Esophagus squamous epithelium (tissue), 5 donors: ENCODE measurements around the gene BPIFA2. TPM values are rescaled to one million over a fixed set of nuclear protein-coding genes. Genes with fewer than 3 reads are reported as not detected.

Source experiments
- DNase-seq: peaks from one replicate; lab custom pipeline; 2025; lab: John Stamatoyannopoulos, UW
- H3K27ac ChIP-seq, 4 donors: fragments of 200-600 bp; sonication (generic); one replicate each; pipeline ENCODE4 v1.5.1; 2016 to 2019; ENCODE audit warnings: mild to moderate bottlenecking in 1 of 4
- H3K27me3 ChIP-seq, 4 donors: fragments of 200-600 bp; sonication (generic); 1 replicate in 3 of 4; 2 replicates in 1 of 4; pipeline versions ENCODE4 v1.5.1 to v1.6.0; 2017 to 2021; ENCODE audit warnings: antibody characterized with exemption in 1 of 4
- H3K36me3 ChIP-seq, 3 donors: fragments of 200-600 bp; sonication (generic); one replicate each; pipeline ENCODE4 v1.5.1; 2016 to 2019
- H3K4me1 ChIP-seq, 3 donors: fragments of 200-600 bp; sonication (generic); one replicate each; pipeline ENCODE4 v1.5.1; 2017 to 2019
- H3K4me3 ChIP-seq, 4 donors: fragments of 200-600 bp; sonication (generic); 1 replicate in 3 of 4; 2 replicates in 1 of 4; pipeline ENCODE4 v1.5.1; 2016 to 2019; ENCODE audit warnings: mild to moderate bottlenecking in 2 of 4, moderate library complexity in 1 of 4
- H3K9me3 ChIP-seq, 3 donors: fragments of 200-600 bp; sonication (generic); one replicate each; pipeline ENCODE4 v1.5.1; 2016 to 2019
- CTCF ChIP-seq, 6 experiments: fragments of 450-650 bp in 4 of 6; fragments of 200-600 bp in 2 of 6; sonication (generic) in 2 of 6; IDR thresholded peaks; one replicate each; pipeline ENCODE4 v1.5.1; 2016 to 2019; ENCODE audit warnings: antibody characterized with exemption in 6 of 6, mild to moderate bottlenecking in 4 of 6, moderate library complexity in 4 of 6
- POLR2A ChIP-seq, 4 donors: fragments of 450-650 bp; IDR thresholded peaks; one replicate each; pipeline ENCODE4 v1.6.1; 2017; ENCODE audit warnings: antibody characterized with exemption in 4 of 4, mild to moderate bottlenecking in 4 of 4, moderate library complexity in 3 of 4
- WGBS, 2 donors: methylation state at CpG; one replicate each; pipeline ENCODE4 v1.1.5; 2018; 5-methylcytosine and 5-hydroxymethylcytosine counted together
- intact Hi-C: fragments of 100-400 bp; cut with DNase I; formaldehyde crosslinking; loops from one replicate; pipeline ENCODE4 v1.15.0; 2022
- total RNA-seq, 4 donors: library from RNA; depleted of rRNA; stranded (reverse); fragments of >200 nt; gene quantifications; one replicate each; pipeline ENCODE4 v1.1.0, GENCODE V29; 2016
- donor health status: DM: yes; HTN: yes; CAD: no.

Gene BPIFA2
- total RNA-seq, 4 donors from 2014 or later, result not detected

- no peak for DNase-seq
- H3K27ac ChIP-seq, result no peak overlapping the region
- no peak overlapping the region for H3K4me3 ChIP-seq
- 77 to 81% methylated on average over 4 to 5 of the region's 5 CpGs for WGBS, 2 donors
- H3K27me3 ChIP-seq, result peaks cover 0 to 80% (median 0%) of the 10 kb centered on the region in 4 donors
- no peaks in the 10 kb centered on the region for H3K36me3 ChIP-seq
- TF ChIP-seq POLR2A (IDR thresholded peaks at IDR 0.05) (no peak), CTCF (IDR thresholded peaks at IDR 0.05) (no peak)
- intact Hi-C loops, result no loop called here
- H3K4me1 ChIP-seq, result no peaks in the 10 kb centered on the region
- H3K9me3 ChIP-seq, result peaks cover 0 to 7% (median 0%) of the 10 kb centered on the region in 3 donors
These were observed 20.7 kb upstream of the BPIFA2 start for GRCh38 chr20:33147299-33147698.

DNA sequence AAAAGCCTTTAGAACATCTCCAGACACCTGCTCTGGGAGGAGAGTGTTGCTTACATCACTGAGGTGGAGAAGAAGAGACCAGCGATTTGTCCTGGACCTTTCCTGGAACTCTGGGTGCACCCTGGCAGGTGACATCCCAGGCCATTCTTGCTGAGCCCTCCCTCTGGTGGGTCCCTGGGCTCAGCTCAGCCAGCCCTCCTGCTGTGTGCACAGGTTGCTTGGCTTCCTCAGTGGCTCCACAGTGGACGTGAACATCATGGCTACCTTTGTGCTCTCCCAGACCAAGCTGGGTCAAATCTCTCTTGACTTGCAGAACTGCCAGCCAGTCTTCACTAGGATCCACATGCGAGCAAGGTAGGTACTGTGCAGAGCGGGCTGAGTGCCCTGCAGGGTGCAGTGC, 19.9 kb upstream of the BPIFA2 start:
- no peak for TF ChIP-seq CTCF (IDR thresholded peaks at IDR 0.05)
- no peak for TF ChIP-seq POLR2A (IDR thresholded peaks at IDR 0.05)
- Histone ChIP-seq H3K36me3 (no peaks in the 10 kb centered on the region), H3K27me3 (peaks cover 0 to 82% (median 0%) of the 10 kb centered on the region in 4 donors), H3K27ac (no peak overlapping the region), H3K4me1 (no peaks in the 10 kb centered on the region), H3K9me3 (peaks cover 0 to 2% (median 0%) of the 10 kb centered on the region in 3 donors), H3K4me3 (no peak overlapping the region)
- intact Hi-C loops, result no loop called here
- no peak for DNase-seq
- 78 to 82% methylated on average over 3 to 4 of the region's 4 CpGs for WGBS, 2 donors

DNA sequence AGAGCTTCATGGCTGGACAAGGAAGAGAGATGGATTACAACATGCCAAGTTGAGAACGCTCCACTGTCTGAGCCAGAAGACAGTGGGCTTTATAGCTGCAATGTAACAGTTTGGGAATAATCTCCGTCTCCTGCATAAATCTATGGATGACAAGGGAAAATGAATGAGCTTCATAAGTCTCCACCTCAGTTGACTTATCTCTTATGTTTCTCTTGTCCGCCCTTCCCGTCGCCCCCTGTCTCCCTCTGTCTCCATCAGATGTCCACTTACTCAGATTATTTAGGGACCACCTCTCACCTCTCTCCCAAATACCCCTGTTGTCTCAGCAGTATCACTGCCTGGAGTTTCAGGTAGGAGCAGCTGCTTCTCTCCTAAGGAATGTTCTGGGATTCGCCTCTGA, 13.7 kb upstream of the BPIFA2 start:
- H3K4me1 ChIP-seq, result no peaks in the 10 kb centered on the region
- no peaks in the 10 kb centered on the region for H3K9me3 ChIP-seq
- intact Hi-C loops, result no loop called here
- no peaks in the 10 kb centered on the region for H3K36me3 ChIP-seq
- no peak overlapping the region for H3K27ac ChIP-seq
- no peak for DNase-seq
- 78 to 80% methylated on average over 6 of the region's 6 CpGs for WGBS, 2 donors
- TF ChIP-seq CTCF (IDR thresholded peaks at IDR 0.05), result no peak
- TF ChIP-seq POLR2A (IDR thresholded peaks at IDR 0.05), result no peak
- peaks cover 0 to 95% (median 2%) of the 10 kb centered on the region in 4 donors for H3K27me3 ChIP-seq
- H3K4me3 ChIP-seq, result no peak overlapping the region

DNA sequence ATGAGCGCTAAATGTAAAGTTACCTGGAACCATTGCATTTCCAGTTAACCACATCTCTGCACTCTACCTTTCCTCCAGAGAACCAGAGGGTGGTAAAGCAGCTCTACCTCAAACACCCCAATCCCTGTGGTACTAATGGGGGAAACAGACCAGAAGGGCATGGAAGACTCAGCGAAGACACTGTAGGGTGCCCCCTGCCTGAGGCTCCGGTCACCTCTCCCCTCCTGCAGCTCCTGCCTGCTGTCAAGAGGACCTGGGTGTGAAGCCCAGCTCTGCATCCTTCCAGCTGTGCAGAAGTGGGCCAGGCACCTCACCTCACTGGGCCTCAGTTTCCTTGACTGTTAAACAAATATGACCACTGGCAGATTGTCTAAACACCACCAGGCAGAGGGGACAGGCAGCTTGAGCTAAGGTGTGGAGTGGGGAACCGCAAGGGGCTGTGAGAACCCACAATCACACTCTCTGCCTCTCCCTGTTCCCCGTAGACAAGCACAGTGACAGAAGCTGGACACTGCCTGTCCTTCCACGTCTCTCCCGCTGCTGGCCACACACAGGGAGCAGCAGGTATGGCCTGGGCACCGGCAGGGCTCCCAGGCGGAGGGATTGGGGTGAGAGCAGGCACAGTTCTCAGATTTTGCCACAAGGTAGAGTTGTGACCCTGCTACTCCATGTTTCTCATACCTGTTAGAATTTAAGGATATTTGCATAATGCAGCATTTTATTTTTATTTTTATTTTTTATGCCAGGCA, 9.1 kb upstream of the BPIFA2 start:
- intact Hi-C loops, result no loop called here
- 72 to 77% methylated on average over 5 to 6 of the region's 9 CpGs for WGBS, 2 donors
- Histone ChIP-seq H3K27ac (no peak overlapping the region), H3K9me3 (no peaks in the 10 kb centered on the region), H3K4me3 (no peak overlapping the region), H3K36me3 (no peaks in the 10 kb centered on the region), H3K4me1 (no peaks in the 10 kb centered on the region), H3K27me3 (peaks cover 0 to 88% (median 2%) of the 10 kb centered on the region in 4 donors)
- no peak for DNase-seq
- TF ChIP-seq CTCF (IDR thresholded peaks at IDR 0.05) (no peak), POLR2A (IDR thresholded peaks at IDR 0.05) (no peak)

- Histone ChIP-seq H3K9me3 (no peaks in the 10 kb centered on the region), H3K27ac (no peak overlapping the region), H3K4me3 (no peak overlapping the region), H3K4me1 (no peaks in the 10 kb centered on the region), H3K27me3 (peaks cover 0 to 88% (median under 1%) of the 10 kb centered on the region in 4 donors), H3K36me3 (no peaks in the 10 kb centered on the region)
- no peak for DNase-seq
- no CpG with 5 or more reads among the region's 3 CpGs for WGBS, 2 donors
- intact Hi-C loops, result no loop called here
- TF ChIP-seq CTCF (IDR thresholded peaks at IDR 0.05) (no peak), POLR2A (IDR thresholded peaks at IDR 0.05) (no peak)
These were observed 8.2 kb upstream of the BPIFA2 start for GRCh38 chr20:33159713-33160112.
